SU-DHL-6 (cell line): ENCODE results near the gene TMCC1.

Source experiments
- H2AFZ ChIP-seq: fragments of 200-600 bp; sonication (generic); 2 replicates; pipeline ENCODE4 v1.6.1; 2014; ENCODE audit warnings: low read depth, mild to moderate bottlenecking, moderate library complexity, mixed read lengths, antibody characterized with exemption, low read length; ENCODE audit not compliant: severe bottlenecking
- H3F3A ChIP-seq: fragments of 200-600 bp; shearing (Covaris generic); 2 replicates; pipeline ENCODE4 v1.6.0; 2016; ENCODE audit warnings: antibody characterized with exemption, mild to moderate bottlenecking; ENCODE audit not compliant: insufficient read depth
- H3K27ac ChIP-seq: fragments of 200-600 bp; sonication (generic); 2 replicates; pipeline ENCODE4 v1.5.1; 2016; ENCODE audit warnings: low read depth, mild to moderate bottlenecking, low read length, moderate library complexity, mixed read lengths
- H3K27me3 ChIP-seq: fragments of 200-600 bp; sonication (generic), shearing (Covaris generic); 2 replicates; pipeline ENCODE4 v1.6.0; 2014; ENCODE audit warnings: mild to moderate bottlenecking, low read length
- H3K36me3 ChIP-seq: fragments of 200-600 bp; sonication (generic); 2 replicates; pipeline ENCODE4 v1.6.1; 2014; ENCODE audit warnings: mild to moderate bottlenecking, low read length, mixed read lengths
- H3K4me2 ChIP-seq: fragments of 300-600, 200-600 bp; shearing (Covaris generic), sonication (generic); 2 replicates; pipeline ENCODE4 v1.6.0; 2014; ENCODE audit warnings: low read length, low read depth, mild to moderate bottlenecking; ENCODE audit not compliant: poor library complexity, severe bottlenecking
- H3K4me3 ChIP-seq: fragments of 200-600 bp; sonication (generic); 2 replicates; pipeline ENCODE4 v1.5.1; 2014; ENCODE audit warnings: antibody characterized with exemption, low read length, mild to moderate bottlenecking, mixed read lengths; ENCODE audit not compliant: insufficient read depth, poor library complexity, severe bottlenecking
- H3K79me2 ChIP-seq: fragments of 200-600 bp; sonication (generic); 2 replicates; pipeline ENCODE4 v1.6.1; 2014; ENCODE audit warnings: mild to moderate bottlenecking, low read length, moderate library complexity; ENCODE audit not compliant: insufficient read depth
- H3K9ac ChIP-seq: fragments of 200-600 bp; sonication (generic); 2 replicates; pipeline ENCODE4 v1.7.0; 2014; ENCODE audit warnings: mild to moderate bottlenecking, low read length
- H3K9me2 ChIP-seq: fragments of 200-600 bp; sonication (generic); replicated peaks from 2 replicates; pipeline ENCODE4 v1.6.1; 2014; ENCODE audit warnings: low read length; ENCODE audit not compliant: insufficient read depth
- H3K9me3 ChIP-seq: fragments of 200-600 bp; sonication (generic); 2 replicates; pipeline ENCODE4 v1.6.1; 2014; ENCODE audit warnings: low read length, mixed read lengths; ENCODE audit not compliant: insufficient read depth
- H4K20me1 ChIP-seq: fragments of 200-600 bp; sonication (generic); 2 replicates; pipeline ENCODE4 v1.6.1; 2014; ENCODE audit warnings: low read depth, mild to moderate bottlenecking, antibody characterized with exemption, low read length, moderate library complexity, mixed read lengths
- CTCF ChIP-seq: fragments of 200-600 bp; sonication (generic); IDR thresholded peaks from one replicate; pipeline ENCODE4 v1.5.1; 2017; ENCODE audit warnings: antibody characterized with exemption, mild to moderate bottlenecking, low read length, moderate library complexity; ENCODE audit not compliant: insufficient read depth, poor library complexity, severe bottlenecking
- EZH2phosphoT487 ChIP-seq: fragments of 200-600 bp; sonication (generic), shearing (Covaris generic); conservative IDR thresholded peaks from 2 replicates; pipeline ENCODE4 v1.6.1; 2018; ENCODE audit warnings: mild to moderate bottlenecking, antibody characterized with exemption, low read length, moderate library complexity, mixed read lengths

Gene TMCC1

GRCh38 chr3:129715854-129716253 is 177.7 kb downstream of the TMCC1 start:
- no peaks in the 10 kb centered on the region for H4K20me1 ChIP-seq
- H3K27me3 ChIP-seq = no peaks in the 10 kb centered on the region
- H3F3A ChIP-seq = no peaks in the 10 kb centered on the region
- no peaks in the 10 kb centered on the region for H3K36me3 ChIP-seq
- no peak overlapping the region for H3K27ac ChIP-seq
- no peaks in the 10 kb centered on the region for H3K9me2 ChIP-seq
- no peak for TF ChIP-seq CTCF
- TF ChIP-seq EZH2phosphoT487 = no peak
- H3K9ac ChIP-seq = no peak overlapping the region
- no peak overlapping the region for H3K4me2 ChIP-seq
- no peaks in the 10 kb centered on the region for H3K79me2 ChIP-seq
- no peak overlapping the region for H2AFZ ChIP-seq
- H3K4me3 ChIP-seq = no peak overlapping the region
- no peaks in the 10 kb centered on the region for H3K9me3 ChIP-seq

- H3K9ac ChIP-seq = no peak overlapping the region
- H3K4me3 ChIP-seq = no peak overlapping the region
- TF ChIP-seq EZH2phosphoT487 (no peak), CTCF (no peak)
- no peaks in the 10 kb centered on the region for H3F3A ChIP-seq
- no peaks in the 10 kb centered on the region for H3K27me3 ChIP-seq
- H3K4me2 ChIP-seq = no peak overlapping the region
- H3K79me2 ChIP-seq = no peaks in the 10 kb centered on the region
- H4K20me1 ChIP-seq = no peaks in the 10 kb centered on the region
- no peaks in the 10 kb centered on the region for H3K9me2 ChIP-seq
- no peaks in the 10 kb centered on the region for H3K9me3 ChIP-seq
- H2AFZ ChIP-seq = no peak overlapping the region
- no peaks in the 10 kb centered on the region for H3K36me3 ChIP-seq
- H3K27ac ChIP-seq = no peak overlapping the region
These were observed 185.1 kb downstream of the TMCC1 start for GRCh38 chr3:129708328-129708861.

- Histone ChIP-seq H2AFZ (no peak overlapping the region), H3K79me2 (no peaks in the 10 kb centered on the region), H3K9ac (no peak overlapping the region), H3K9me3 (no peaks in the 10 kb centered on the region), H3K27ac (no peak overlapping the region), H4K20me1 (no peaks in the 10 kb centered on the region), H3F3A (no peaks in the 10 kb centered on the region), H3K36me3 (no peaks in the 10 kb centered on the region), H3K9me2 (no peaks in the 10 kb centered on the region), H3K4me3 (no peak overlapping the region), H3K4me2 (no peak overlapping the region), H3K27me3 (no peaks in the 10 kb centered on the region)
- TF ChIP-seq EZH2phosphoT487 (no peak), CTCF (no peak)
These were observed 188.2 kb downstream of the TMCC1 start for GRCh38 chr3:129705274-129705673.
